GM21526 (cell line): ENCODE measurements around the gene CCL2.
"Not testable (repeated sequence)": the region's sequence is repeated elsewhere in the genome, so short reads cannot be mapped to it uniquely, and the experiment has no call there.

Experiments
- ATAC-seq: cut with Tn5 transposase; IDR thresholded peaks from one replicate; pipeline ENCODE4 v1.9.1; 2021; ENCODE audit warnings: moderate library complexity; ENCODE audit not compliant: unreplicated experiment, low FRiP score

CCL2 gene

GRCh38 chr17:34254651-34255380, at the start of gene CCL2:
Gene CCL2 (plus strand): TSS chr17:34255285. CDS start chr17:34255350, 65 bp downstream.
- no peak for ATAC-seq

DNA sequence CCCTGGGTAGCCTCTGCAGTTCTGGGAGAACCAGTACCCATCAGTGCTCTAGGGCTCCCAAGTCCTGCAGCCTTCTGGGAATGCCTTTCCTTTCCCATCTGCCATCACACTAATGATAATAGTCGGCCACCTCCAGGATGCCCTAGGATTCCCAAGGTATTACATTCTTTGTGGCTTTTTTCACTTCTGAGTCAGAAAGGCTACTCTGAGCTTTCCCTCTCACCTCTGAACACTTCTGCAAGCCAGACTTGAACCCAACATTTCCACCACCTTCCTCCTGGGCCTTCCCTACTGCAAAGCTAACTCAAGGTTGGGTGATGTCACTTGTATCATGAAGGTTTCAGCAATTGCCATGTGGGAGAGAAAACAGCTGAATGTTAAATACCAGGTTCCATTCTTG, 49.7 kb upstream of the CCL2 start:
- no peak for ATAC-seq

DNA sequence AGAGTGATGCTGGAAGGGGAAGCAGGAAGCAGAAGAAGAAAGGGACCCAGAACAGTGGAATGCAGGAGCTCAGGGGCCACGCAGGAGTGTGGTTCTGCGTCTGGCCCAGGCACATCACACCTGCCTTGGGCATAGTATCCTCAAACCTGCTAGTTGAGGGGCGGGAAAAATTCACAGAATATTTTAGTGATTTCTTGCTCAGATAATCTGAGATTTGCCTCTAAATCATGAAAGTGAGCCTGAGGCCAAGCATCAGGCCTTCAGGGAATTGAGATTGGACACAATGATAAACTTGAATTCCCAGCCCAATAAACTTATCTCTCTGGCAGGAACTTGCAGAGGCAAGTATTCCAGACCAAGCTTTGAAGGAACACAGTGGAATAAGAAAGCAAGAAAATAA, 48.5 kb upstream of the CCL2 start:
- ATAC-seq: no peak

- ATAC-seq: no peak
Measured at GRCh38 chr17:34207572-34207971, 47.5 kb upstream of the CCL2 start.

- ATAC-seq: no peak
Measured at GRCh38 chr17:34218748-34219147, 36.3 kb upstream of the CCL2 start.

DNA sequence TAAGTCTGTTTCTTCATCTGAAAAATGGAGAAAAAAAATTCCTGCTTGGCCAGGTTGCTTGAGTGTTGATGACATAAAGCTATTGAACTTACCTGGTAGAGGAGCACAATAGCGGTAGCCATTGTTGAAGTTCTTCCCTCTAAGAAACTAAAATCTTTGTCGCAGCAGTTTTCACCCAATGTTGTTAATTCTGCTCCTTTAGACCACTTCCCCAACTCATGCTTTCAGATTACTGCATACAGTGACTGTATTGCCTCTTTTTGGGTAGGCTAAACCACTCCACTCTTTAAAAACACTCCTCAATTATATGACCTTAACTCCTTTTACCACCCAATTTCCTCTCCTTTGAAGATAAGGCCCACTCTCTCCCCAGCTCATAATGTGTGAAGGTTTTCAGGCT, 35.7 kb upstream of the CCL2 start:
- ATAC-seq: no peak

GRCh38 chr17:34220045-34220751, 34.9 kb upstream of the CCL2 start:
- ATAC-seq: no peak

DNA sequence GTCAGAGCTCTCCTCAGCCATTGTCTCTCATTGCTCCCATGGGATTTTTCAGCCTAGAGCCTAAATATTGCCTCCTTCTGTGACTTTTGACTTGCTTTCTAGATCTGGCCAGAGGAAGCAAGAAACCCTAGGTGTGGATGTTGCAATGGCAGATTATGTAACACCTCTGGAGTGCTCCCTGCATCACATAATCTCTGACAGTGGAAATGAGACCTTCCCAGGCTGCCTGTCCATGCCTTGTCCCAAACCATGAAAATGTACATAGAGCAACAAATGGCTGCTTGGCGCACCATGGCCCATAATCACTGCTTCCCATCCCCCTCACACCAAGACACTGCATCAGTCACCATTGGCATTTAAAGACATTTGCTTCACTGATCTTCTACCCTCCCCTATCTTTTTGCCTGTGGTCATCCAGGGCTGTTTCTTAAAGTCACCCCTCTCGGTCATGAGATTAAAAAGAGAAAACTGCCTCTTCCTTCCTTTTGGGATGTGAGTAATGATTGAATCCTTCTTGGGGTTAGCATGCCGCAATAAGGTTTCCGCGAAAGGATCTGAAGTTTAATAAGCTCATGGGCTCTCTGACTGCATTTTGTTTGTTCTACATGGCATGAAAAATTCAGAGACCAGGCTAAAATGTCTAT, 34.2 kb upstream of the CCL2 start:
- ATAC-seq: no peak

DNA sequence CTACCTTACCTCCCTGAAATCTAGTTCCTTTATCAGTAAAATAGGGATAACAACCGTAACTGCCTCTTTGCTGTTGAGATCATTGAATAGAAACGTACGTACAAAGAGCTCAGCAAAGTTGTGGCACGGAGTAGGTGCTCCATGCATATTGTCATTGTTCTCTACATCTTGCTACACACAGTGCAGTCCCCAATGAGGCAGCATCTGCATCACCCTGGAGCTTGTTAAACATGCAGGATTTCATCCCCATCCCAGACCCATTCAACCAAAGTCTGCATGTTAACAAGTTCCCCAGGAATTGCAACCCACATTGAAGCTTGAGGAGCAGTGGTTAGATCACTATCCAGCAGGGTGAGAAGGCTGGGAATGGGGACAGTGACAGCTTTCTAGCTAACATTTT, 33.7 kb upstream of the CCL2 start:
- ATAC-seq: no peak

DNA sequence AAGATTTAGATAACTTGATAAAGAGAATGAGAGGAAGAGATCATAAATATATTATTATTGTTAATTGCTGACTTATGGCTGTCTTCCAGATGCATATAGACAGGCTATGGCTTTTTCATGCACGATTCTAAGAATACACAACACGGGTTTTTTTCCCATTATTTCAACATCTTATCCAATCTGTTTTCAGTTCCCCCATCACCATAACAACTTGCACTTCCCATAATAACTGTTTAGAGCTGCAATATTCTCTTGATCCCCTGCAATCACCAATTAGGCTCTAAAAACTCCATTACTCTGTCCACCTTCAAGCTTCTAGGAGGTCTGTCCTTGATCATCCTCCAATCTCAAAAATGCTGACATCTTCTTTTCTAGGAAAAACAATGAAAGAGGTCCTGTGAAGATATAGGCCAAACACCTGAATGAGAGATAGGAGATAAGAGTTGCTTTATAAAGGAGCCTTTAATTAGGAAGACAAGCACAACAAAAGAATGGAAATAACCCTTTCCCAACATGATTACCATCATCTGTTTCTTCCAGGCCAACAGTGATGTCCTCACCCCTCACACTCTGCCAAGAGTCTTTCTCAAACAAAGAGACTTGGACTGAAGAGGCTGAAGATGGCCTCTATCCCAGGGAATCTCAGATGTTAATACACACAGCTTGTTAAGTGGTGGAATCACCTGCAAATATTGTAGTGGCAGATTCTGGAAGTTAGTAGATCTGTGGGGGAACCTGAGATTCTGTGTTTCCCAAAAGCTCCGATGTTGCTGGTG, 32.2 kb upstream of the CCL2 start:
- no peak for ATAC-seq

DNA sequence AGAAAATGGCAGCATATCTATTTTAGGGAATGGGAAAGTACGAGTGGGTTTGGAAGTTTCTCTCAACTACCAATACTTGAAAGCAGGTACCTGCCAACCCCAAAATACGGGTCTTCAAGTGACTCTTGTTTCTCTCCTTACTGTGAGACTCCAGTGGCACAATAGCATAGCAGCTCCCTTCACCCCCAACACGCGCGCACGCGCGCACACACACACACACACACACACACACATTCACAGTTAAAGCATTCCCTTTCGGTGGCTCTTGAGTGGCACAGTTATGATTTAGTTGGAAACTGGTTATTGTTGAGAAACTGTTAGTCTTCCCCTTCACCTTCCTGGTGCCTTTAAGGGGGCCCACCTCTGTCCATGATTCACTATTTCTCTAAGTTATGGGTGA, 30.0 kb upstream of the CCL2 start:
- no peak for ATAC-seq

DNA sequence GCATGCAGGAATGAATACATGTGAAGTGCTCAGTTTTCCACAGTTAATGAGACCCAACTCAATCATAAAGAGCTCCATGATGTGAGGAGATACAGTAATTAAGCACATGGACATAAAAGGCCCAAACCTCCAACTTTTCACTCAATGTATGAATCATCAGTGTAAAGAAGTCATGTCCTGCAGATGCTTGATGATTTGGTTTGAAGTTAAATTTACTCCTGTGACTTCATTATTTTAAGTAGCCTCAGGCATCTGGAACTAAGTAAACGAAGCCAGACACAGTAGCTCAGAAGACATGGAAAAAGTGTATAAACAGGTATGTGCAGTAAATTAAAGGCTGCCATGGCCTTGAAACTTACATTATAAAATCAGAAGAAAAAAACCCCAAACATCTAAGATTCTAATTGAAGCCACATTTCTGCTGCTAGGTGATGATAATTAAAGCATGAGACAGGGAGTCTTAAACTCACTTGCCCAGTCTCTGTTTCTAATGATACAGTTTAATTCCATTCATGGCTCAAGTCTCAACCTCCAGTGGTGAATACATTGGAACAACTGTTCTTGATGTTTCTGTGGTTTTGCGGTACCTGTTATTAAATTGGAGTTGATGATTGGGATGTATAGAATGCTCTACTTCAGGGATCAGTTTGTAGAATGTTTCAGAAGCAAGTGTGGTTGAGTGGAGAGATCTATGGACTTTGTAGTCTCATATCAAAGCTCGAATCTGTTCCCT, 28.9 kb upstream of the CCL2 start:
- ATAC-seq: no peak

GRCh38 chr17:34226744-34227034, 28.4 kb upstream of the CCL2 start:
- no peak for ATAC-seq

- ATAC-seq: not testable (repeated sequence)
Measured at GRCh38 chr17:34227293-34227692, 27.8 kb upstream of the CCL2 start.

- no peak for ATAC-seq
Measured at GRCh38 chr17:34227707-34228106, 27.4 kb upstream of the CCL2 start.

DNA sequence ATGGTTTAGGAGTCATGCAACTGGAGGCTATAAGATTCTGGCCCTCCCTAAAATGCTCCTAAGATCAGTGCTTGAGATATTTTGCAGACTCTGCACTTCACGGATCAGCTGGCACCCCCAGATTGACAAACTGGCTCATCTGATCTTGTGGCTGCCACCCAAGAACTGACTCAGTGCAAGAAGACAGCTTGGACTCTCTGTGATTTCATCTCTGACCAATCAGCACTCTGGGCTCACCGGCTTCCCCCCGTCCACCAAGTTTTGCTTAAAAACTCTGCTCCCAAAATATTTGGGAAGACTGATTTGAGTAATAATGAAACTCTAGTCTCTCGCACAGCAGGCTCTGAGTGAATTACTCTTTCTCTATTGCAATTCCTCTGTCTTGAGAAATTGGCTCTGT, 26.3 kb upstream of the CCL2 start:
- ATAC-seq: no peak

- no peak for ATAC-seq
Measured at GRCh38 chr17:34230342-34230741, 24.7 kb upstream of the CCL2 start.

- no peak for ATAC-seq
Measured at GRCh38 chr17:34234616-34235015, 20.5 kb upstream of the CCL2 start.

GRCh38 chr17:34235389-34236028, 19.6 kb upstream of the CCL2 start:
- ATAC-seq: no peak

DNA sequence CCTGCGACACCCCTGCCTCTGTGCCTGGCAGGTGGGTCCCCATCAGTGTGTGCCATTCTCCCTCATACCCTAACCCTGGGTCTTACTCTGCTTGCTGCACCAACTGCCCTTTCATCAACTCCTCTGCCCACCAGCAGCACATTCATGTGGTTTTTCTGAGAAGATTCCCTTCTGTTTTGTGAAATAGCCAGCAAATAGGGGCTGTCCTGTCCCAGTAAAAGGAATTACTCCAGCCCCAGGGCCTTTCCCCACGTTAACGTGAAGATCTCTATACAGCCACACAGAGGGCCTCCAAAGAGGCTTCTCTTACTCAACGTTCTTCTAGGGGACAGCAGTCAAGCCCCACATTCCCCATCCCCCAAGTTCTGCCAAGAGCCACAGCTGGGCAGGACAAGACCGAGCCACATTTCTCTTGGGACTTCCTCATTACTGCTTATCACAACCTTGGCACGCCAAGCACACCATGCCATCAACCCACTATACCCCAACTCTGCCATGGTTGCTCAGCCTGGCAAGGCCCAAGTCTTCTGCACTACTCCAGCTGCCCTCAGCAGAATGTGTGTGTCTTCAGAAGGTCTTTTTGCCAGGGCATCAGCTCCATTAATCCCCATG, 18.7 kb upstream of the CCL2 start:
- ATAC-seq: no peak
